Measurements from ENCODE around the gene RFX7. TPM values are rescaled to one million over a fixed set of nuclear protein-coding genes. Genes with fewer than 3 reads are reported as not detected.

RFX7 gene
- total RNA-seq, 1 experiment from 2014 or later: 43.4 TPM

DNA sequence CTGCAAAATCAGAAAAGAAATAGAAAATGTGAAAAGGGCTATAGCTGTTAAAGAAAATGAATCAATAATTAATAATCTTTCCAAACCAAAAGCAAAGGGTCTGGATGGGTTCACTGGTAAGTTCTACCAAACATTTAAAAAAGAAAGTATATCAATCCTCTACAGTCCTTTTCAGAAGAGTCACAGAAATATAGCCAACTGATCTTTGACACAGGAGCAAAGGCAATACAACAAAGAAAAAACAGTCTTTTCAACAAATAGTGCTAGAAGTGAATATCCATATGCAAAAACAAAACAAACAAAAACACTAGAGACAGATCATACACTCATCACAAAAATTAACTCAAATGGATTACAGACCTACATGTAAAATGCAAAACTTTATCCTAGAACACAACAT lies 32.6 kb downstream of the RFX7 start:
- no peaks in the 10 kb centered on the region for H3K23me2 ChIP-seq (ENCODE audit: insufficient read length, low read depth, low read length, poor library complexity, severe bottlenecking)
- no peak overlapping the region for H3K4me2 ChIP-seq (ENCODE audit: insufficient read depth, insufficient read length, low read length)
- H3K27ac Mint-ChIP-seq: 0 out of 7 replicates have a peak overlapping the region, but pooled peaks of 1 of the 3 experiments have one; percentile 32
- H3K9ac ChIP-seq (ENCODE audit: extremely low read depth, insufficient read length, low read length): no peak overlapping the region
- H2AFZ ChIP-seq (ENCODE audit: low read length): no peak overlapping the region
- H4K20me1 ChIP-seq (ENCODE audit: control insufficient read depth, insufficient read depth, insufficient read length): no peaks in the 10 kb centered on the region
- H3K4me1 Mint-ChIP-seq: peaks cover 36 to 37% of the 10 kb centered on the region in 2 experiments
- H4K8ac ChIP-seq (replicated peaks; ENCODE audit: insufficient read length, low read depth, low read length): no peak overlapping the region
- DNase-seq: no peak
- no peak overlapping the region for H4K91ac ChIP-seq (ENCODE audit: insufficient read length, low read depth, low read length)
- no peak overlapping the region for H2BK120ac ChIP-seq (ENCODE audit: low read depth, low read length, poor library complexity, severe bottlenecking)
- no peaks in the 10 kb centered on the region for H3K27me3 Mint-ChIP-seq (ENCODE audit: low read depth)
- H2BK5ac ChIP-seq (ENCODE audit: insufficient read length, low read length): no peak overlapping the region
- TF ChIP-seq, protein P1, sequence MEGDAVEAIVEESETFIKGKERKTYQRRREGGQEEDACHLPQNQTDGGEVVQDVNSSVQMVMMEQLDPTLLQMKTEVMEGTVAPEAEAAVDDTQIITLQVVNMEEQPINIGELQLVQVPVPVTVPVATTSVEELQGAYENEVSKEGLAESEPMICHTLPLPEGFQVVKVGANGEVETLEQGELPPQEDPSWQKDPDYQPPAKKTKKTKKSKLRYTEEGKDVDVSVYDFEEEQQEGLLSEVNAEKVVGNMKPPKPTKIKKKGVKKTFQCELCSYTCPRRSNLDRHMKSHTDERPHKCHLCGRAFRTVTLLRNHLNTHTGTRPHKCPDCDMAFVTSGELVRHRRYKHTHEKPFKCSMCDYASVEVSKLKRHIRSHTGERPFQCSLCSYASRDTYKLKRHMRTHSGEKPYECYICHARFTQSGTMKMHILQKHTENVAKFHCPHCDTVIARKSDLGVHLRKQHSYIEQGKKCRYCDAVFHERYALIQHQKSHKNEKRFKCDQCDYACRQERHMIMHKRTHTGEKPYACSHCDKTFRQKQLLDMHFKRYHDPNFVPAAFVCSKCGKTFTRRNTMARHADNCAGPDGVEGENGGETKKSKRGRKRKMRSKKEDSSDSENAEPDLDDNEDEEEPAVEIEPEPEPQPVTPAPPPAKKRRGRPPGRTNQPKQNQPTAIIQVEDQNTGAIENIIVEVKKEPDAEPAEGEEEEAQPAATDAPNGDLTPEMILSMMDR (conservative IDR thresholded peaks at IDR 0.05): no peak
- no peak overlapping the region for H3K14ac ChIP-seq (ENCODE audit: insufficient read depth, low read length)
- H2AK5ac ChIP-seq (ENCODE audit: insufficient read length, low read length): no peak overlapping the region
- no peak overlapping the region for H3K27ac ChIP-seq (ENCODE audit: insufficient read length, low read depth, low read length)
- no peak overlapping the region for H3K4me3 Mint-ChIP-seq
- H3K79me1 ChIP-seq (ENCODE audit: insufficient read depth, low read depth, low read length, poor library complexity, severe bottlenecking): peaks cover 4% of the 10 kb centered on the region
- H2BK15ac ChIP-seq (ENCODE audit: low read depth, low read length): no peak overlapping the region
- H3K56ac ChIP-seq (ENCODE audit: insufficient read length, low read depth, low read length): no peak overlapping the region
- no peaks in the 10 kb centered on the region for H3K27me3 ChIP-seq (ENCODE audit: insufficient read depth, low read length)
- H3K36me3 Mint-ChIP-seq (ENCODE audit: insufficient read depth in 1 of 3, low read depth in 3 of 3): peaks cover 19 to 46% (median 25%) of the 10 kb centered on the region in 3 experiments
- no peak overlapping the region for H2BK20ac ChIP-seq (ENCODE audit: low read depth, low read length, poor library complexity, severe bottlenecking)
- H3K9me3 ChIP-seq (ENCODE audit: control insufficient read depth, low read depth, low read length): no peaks in the 10 kb centered on the region
- H3K4me1 ChIP-seq (ENCODE audit: insufficient read depth, low read length): peaks cover 5% of the 10 kb centered on the region
- H4K5ac ChIP-seq (ENCODE audit: insufficient read length, low read depth, low read length): no peak overlapping the region
- H3K79me2 ChIP-seq (ENCODE audit: insufficient read depth, low read length): peaks cover 20% of the 10 kb centered on the region; the same call in 1 of the 2 replicates
- H3K23ac ChIP-seq (ENCODE audit: insufficient read length, low read depth, low read length): no peak overlapping the region
- no peak overlapping the region for H2BK12ac ChIP-seq (ENCODE audit: insufficient read length, low read depth, low read length)
- no peak overlapping the region for H3K4ac ChIP-seq (ENCODE audit: low read depth, low read length)
- no peak overlapping the region for H3K18ac ChIP-seq (ENCODE audit: insufficient read length, low read depth, low read length)
- peaks cover 3 to 15% of the 10 kb centered on the region in 2 experiments; a peak in 4 of 5 replicates for H3K9me3 Mint-ChIP-seq
- H3T11ph ChIP-seq (ENCODE audit: low read length): no peak overlapping the region

Data from H9 (cell line).